H1 (cell line): ENCODE measurements around the gene TRIM14. TPM values are rescaled to one million over a fixed set of nuclear protein-coding genes. Genes with fewer than 3 reads are reported as not detected.

Experiments used
- CTCF ChIA-PET: fragments of 300-600 bp; sonication (Branson Sonifier 250); formaldehyde crosslinking; loops from one replicate; lab custom pipeline; 2021; ENCODE audit not compliant: partially characterized antibody; lab: Charles Lee
- POLR2A ChIA-PET: fragments of 300-600 bp; sonication (Branson Sonifier 250); formaldehyde crosslinking; loops from one replicate; lab custom pipeline; 2021; ENCODE audit warnings: inconsistent platforms; ENCODE audit not compliant: partially characterized antibody; lab: Charles Lee
- DNase-seq, 2 experiments: peaks; one replicate each; pipeline versions ENCODE4 v3.0.0 to v3.0.0-alpha.2; 2010 to 2022; ENCODE audit warnings: low spot score in 2 of 2, low read depth in 1 of 2, mixed read lengths in 1 of 2
- FAIRE-seq: peaks from 2 replicates; lab custom pipeline; 2011; peaks lifted over from hg19 to GRCh38; lab: Jason Lieb, UNC
- H2AFZ ChIP-seq: 2 replicates; pipeline ENCODE4 v1.8.1; 2012; ENCODE audit warnings: low read length, inconsistent platforms
- H2AK5ac ChIP-seq: 2 replicates; pipeline ENCODE4 v1.6.1; 2013; ENCODE audit warnings: low read depth, low read length
- H2BK120ac ChIP-seq: replicated peaks from 2 replicates; pipeline ENCODE3; 2013; ENCODE audit warnings: low read depth, low read length, inconsistent platforms
- H2BK12ac ChIP-seq: 2 replicates; pipeline ENCODE4 v1.6.1; 2013; ENCODE audit warnings: low read depth, low read length
- H2BK15ac ChIP-seq: 2 replicates; pipeline ENCODE4 v1.6.1; 2013; ENCODE audit warnings: low read length
- H2BK20ac ChIP-seq: 2 replicates; pipeline ENCODE4 v1.6.1; 2013; ENCODE audit warnings: low read length
- H2BK5ac ChIP-seq: 2 replicates; pipeline ENCODE4 v1.6.1; 2013; ENCODE audit warnings: low read depth, low read length
- H3K14ac ChIP-seq: 2 replicates; pipeline ENCODE4 v1.6.1; 2013; ENCODE audit warnings: inconsistent platforms; ENCODE audit not compliant: insufficient read length
- H3K18ac ChIP-seq: 2 replicates; pipeline ENCODE4 v1.6.1; 2013; ENCODE audit warnings: low read length; ENCODE audit errors: extremely low read depth
- H3K23ac ChIP-seq: 2 replicates; pipeline ENCODE4 v1.6.1; 2013; ENCODE audit warnings: inconsistent platforms; ENCODE audit not compliant: insufficient read length
- H3K23me2 ChIP-seq: 2 replicates; pipeline ENCODE4 v1.6.1; 2013; ENCODE audit warnings: low read depth, low read length
- H3K27ac ChIP-seq: 2 replicates; pipeline ENCODE4 v1.6.1; 2011; ENCODE audit warnings: low read depth, low read length, inconsistent platforms
- H3K27me3 ChIP-seq, 4 experiments: replicated peaks in 1 of 4; 1 replicate in 1 of 4; 2 replicates in 3 of 4; pipeline versions ENCODE4 v1.6.1 to v1.8.1; 2011 to 2013; ENCODE audit warnings: low read length in 3 of 4, mild to moderate bottlenecking in 3 of 4, inconsistent platforms in 2 of 4, mixed read lengths in 2 of 4, moderate library complexity in 1 of 4; ENCODE audit not compliant: control insufficient read depth in 3 of 4, insufficient read depth in 3 of 4; ENCODE audit errors: extremely low read depth in 1 of 4
- H3K36me3 ChIP-seq, 4 experiments: 2 replicates each; pipeline versions ENCODE4 v1.6.1 to v1.8.1; 2011 to 2013; ENCODE audit warnings: mild to moderate bottlenecking in 4 of 4, low read length in 3 of 4, moderate library complexity in 2 of 4, control low read depth in 1 of 4, inconsistent platforms in 1 of 4; ENCODE audit not compliant: insufficient read depth in 4 of 4, control insufficient read depth in 2 of 4
- H3K4ac ChIP-seq: replicated peaks from 2 replicates; pipeline ENCODE3; 2013; ENCODE audit warnings: low read length, low read depth, mixed read lengths, inconsistent platforms; ENCODE audit not compliant: insufficient read length
- H3K4me1 ChIP-seq, 4 experiments: replicated peaks in 1 of 4; 1 replicate in 1 of 4; 2 replicates in 3 of 4; pipeline versions ENCODE4 v1.6.1 to v1.8.1; 2011 to 2013; ENCODE audit warnings: low read length in 3 of 4, inconsistent platforms in 2 of 4, mixed read lengths in 1 of 4; ENCODE audit not compliant: insufficient read depth in 4 of 4, control insufficient read depth in 3 of 4
- H3K4me2 ChIP-seq, 2 experiments: 2 replicates each; pipeline versions ENCODE4 v1.6.1 to v1.8.1; 2011 to 2013; ENCODE audit warnings: low read depth in 2 of 2, low read length in 2 of 2, control low read depth in 1 of 2, inconsistent platforms in 1 of 2, mild to moderate bottlenecking in 1 of 2; ENCODE audit not compliant: insufficient read depth in 1 of 2
- H3K4me3 ChIP-seq, 4 experiments: fragments of 200-600, 300-600 bp in 1 of 4; sonication (generic), shearing (Covaris generic), sonication (Bioruptor Twin) in 1 of 4; 2 replicates each; pipeline versions ENCODE4 v1.5.1 to v1.8.1; 2011 to 2016; ENCODE audit warnings: low read length in 4 of 4, low read depth in 3 of 4, control low read depth in 2 of 4, inconsistent platforms in 2 of 4, mild to moderate bottlenecking in 2 of 4, mixed read lengths in 1 of 4, moderate library complexity in 1 of 4; ENCODE audit not compliant: insufficient read depth in 2 of 4; ENCODE audit errors: extremely low read depth in 1 of 4
- H3K56ac ChIP-seq: replicated peaks from 2 replicates; pipeline ENCODE3; 2013; ENCODE audit warnings: low read depth, mild to moderate bottlenecking, mixed read lengths, low read length, inconsistent platforms; ENCODE audit not compliant: insufficient read length
- H3K79me1 ChIP-seq: 2 replicates; pipeline ENCODE4 v1.6.1; 2013; ENCODE audit warnings: low read depth, low read length, control low read depth
- H3K79me2 ChIP-seq, 2 experiments: 2 replicates each; pipeline versions ENCODE4 v1.6.1 to v1.8.1; 2012 to 2013; ENCODE audit warnings: low read length in 2 of 2, mild to moderate bottlenecking in 2 of 2, inconsistent platforms in 1 of 2; ENCODE audit not compliant: insufficient read depth in 2 of 2, control insufficient read depth in 1 of 2
- H3K9ac ChIP-seq, 4 experiments: replicated peaks in 1 of 4; 1 replicate in 1 of 4; 2 replicates in 3 of 4; pipeline versions ENCODE4 v1.6.1 to v1.8.1; 2011 to 2013; ENCODE audit warnings: low read depth in 3 of 4, low read length in 3 of 4, control low read depth in 2 of 4, mild to moderate bottlenecking in 2 of 4, moderate library complexity in 2 of 4, inconsistent platforms in 1 of 4; ENCODE audit errors: extremely low read depth in 1 of 4
- H3K9me3 ChIP-seq, 2 experiments: 2 replicates each; pipeline versions ENCODE4 v1.6.1 to v1.8.1; 2012 to 2013; ENCODE audit warnings: mild to moderate bottlenecking in 2 of 2, moderate library complexity in 2 of 2, control low read depth in 1 of 2, inconsistent platforms in 1 of 2, low read depth in 1 of 2, low read length in 1 of 2, mixed read lengths in 1 of 2; ENCODE audit not compliant: insufficient read depth in 2 of 2
- H4K20me1 ChIP-seq, 2 experiments: replicated peaks in 1 of 2; 2 replicates each; pipeline versions ENCODE3 to v1.8.1; 2011 to 2013; ENCODE audit warnings: inconsistent platforms in 2 of 2, low read length in 2 of 2, mild to moderate bottlenecking in 1 of 2; ENCODE audit not compliant: insufficient read depth in 2 of 2, control insufficient read depth in 1 of 2
- H4K5ac ChIP-seq: 2 replicates; pipeline ENCODE4 v1.6.1; 2013; ENCODE audit warnings: low read length, low read depth, mixed read lengths, inconsistent platforms; ENCODE audit not compliant: insufficient read length
- H4K8ac ChIP-seq: 2 replicates; pipeline ENCODE4 v1.8.0; 2013; ENCODE audit warnings: mild to moderate bottlenecking, moderate library complexity, low read length, inconsistent platforms; ENCODE audit not compliant: insufficient read depth; ENCODE audit errors: extremely low read depth
- H4K91ac ChIP-seq: replicated peaks from 2 replicates; pipeline ENCODE3; 2013; ENCODE audit warnings: low read length, mixed read lengths, inconsistent platforms; ENCODE audit not compliant: insufficient read length
- BCL11A ChIP-seq, 2 experiments: IDR thresholded peaks; one replicate each; pipeline ENCODE4 v1.6.1; 2011; ENCODE audit warnings: low read depth in 2 of 2, low read length in 2 of 2, mild to moderate bottlenecking in 2 of 2
- RAD21 ChIP-seq, 2 experiments: IDR thresholded peaks in 1 of 2; conservative IDR thresholded peaks in 1 of 2; 2 replicates each; pipeline ENCODE4 v1.6.1; 2011; ENCODE audit warnings: low read depth in 2 of 2, low read length in 2 of 2, improper control_type of control experiment in 1 of 2, inconsistent platforms in 1 of 2, mild to moderate bottlenecking in 1 of 2, moderate library complexity in 1 of 2
- RBBP5 ChIP-seq: IDR thresholded peaks from 2 replicates; pipeline ENCODE4 v1.7.1; 2012; ENCODE audit warnings: low read depth, mild to moderate bottlenecking, inconsistent platforms, low read length, moderate library complexity, borderline replicate concordance
- SIN3A ChIP-seq, 2 experiments: IDR thresholded peaks in 1 of 2; conservative IDR thresholded peaks in 1 of 2; 2 replicates each; pipeline ENCODE4 v1.6.1; 2011 to 2012; ENCODE audit warnings: low read length in 2 of 2, improper control_type of control experiment in 1 of 2, low read depth in 1 of 2, mild to moderate bottlenecking in 1 of 2
- WGBS, 2 experiments: shearing (Covaris generic) in 1 of 2; methylation state at CpG; one replicate each; pipeline versions ENCODE4 v1.1.6 to v1.1.7; 2013 to 2015; ENCODE audit warnings: low lambda C conversion rate in 2 of 2, mixed read lengths in 2 of 2, inconsistent platforms in 1 of 2, low coverage in 1 of 2, missing lambda C conversion rate in 1 of 2; ENCODE audit not compliant: insufficient replicate concordance in 2 of 2, insufficient coverage in 1 of 2, insufficient read length in 1 of 2; ENCODE audit errors: extremely low coverage in 1 of 2, missing lambda C conversion rate in 1 of 2; 5-methylcytosine and 5-hydroxymethylcytosine counted together
- polyA plus RNA-seq, 7 experiments: library from polyadenylated mRNA; depleted of rRNA in 3 of 7; stranded (reverse) in 5 of 7; unstranded in 2 of 7; fragments of >200 nt in 5 of 7; fragments of 200-250 nt in 2 of 7; gene quantifications; 1 replicate in 5 of 7; 2 replicates in 1 of 7; 4 replicates in 1 of 7; pipeline versions ENCODE4 v1.2.1 to v1.2.3, GENCODE V29; 2011 to 2013; ENCODE audit warnings: missing spikeins in 2 of 7, mixed read lengths in 2 of 7
- total RNA-seq: library from RNA; stranded (reverse); fragmentation: NEBNext Ultra II Directional; extraction: Animal tissue kit (Norgen Biotek cat#: 25700); gene quantifications from 2 replicates; pipeline ENCODE4 v1.2.1, GENCODE V29; 2021

Gene TRIM14
- total and polyA plus RNA-seq, 2 of the 8 experiments (the other 6 are each of a cell fraction or from before 2014, with no cell fraction given) = 9.2 to 19.4 TPM

DNA sequence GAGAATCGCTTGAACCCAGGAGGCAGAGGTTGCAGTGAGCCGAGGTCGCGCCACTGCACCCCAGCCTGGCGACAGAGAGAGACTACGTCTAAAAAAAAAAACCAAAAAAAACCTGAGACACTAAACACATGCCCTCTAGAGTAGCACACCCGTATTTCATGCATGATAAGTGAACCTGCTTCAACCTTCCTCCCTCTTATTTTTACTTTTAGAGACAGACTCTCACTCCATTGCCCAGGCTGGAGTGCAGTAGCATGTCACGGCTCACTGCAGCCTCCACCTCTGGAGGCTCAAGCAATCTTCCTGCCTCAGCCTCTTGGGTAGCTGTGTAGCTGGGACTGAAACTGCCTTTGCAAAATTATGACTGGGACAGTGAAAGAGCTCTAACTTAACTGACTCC lies 80.1 kb downstream of the TRIM14 start:
- H2BK15ac ChIP-seq = no peak overlapping the region
- ChIA-PET POLR2A (no interaction called here), CTCF (interaction anchor here (0.6 to 1.2 kb wide), 2 partner anchors 156 to 173 kb away, joined by 3 read pairs; no protein-coding TSS in a partner anchor)
- no peak overlapping the region for H4K91ac ChIP-seq
- 86% methylated on average over 8 of the region's 8 CpGs; no CpG with 5 or more reads in 1 of the 2 experiments for WGBS, 2 experiments
- TF ChIP-seq BCL11A (IDR thresholded peaks at IDR 0.05; ENCODE audit: low read depth in 2 of 2, low read length in 2 of 2) (no peak), RBBP5 (no peak), RAD21 (IDR thresholded peaks at IDR 0.05 in 1 of 2, conservative IDR thresholded peaks at IDR 0.05 in 1 of 2; ENCODE audit: low read depth in 2 of 2, low read length in 2 of 2) (no peak), SIN3A (conservative IDR thresholded peaks at IDR 0.05 in 1 of 2, IDR thresholded peaks at IDR 0.05 in 1 of 2; ENCODE audit: low read depth in 1 of 2, low read length in 2 of 2) (no peak)
- H2BK12ac ChIP-seq = no peak overlapping the region
- no peak overlapping the region for H2BK20ac ChIP-seq
- no peak overlapping the region for H2AFZ ChIP-seq
- no peak overlapping the region for H3K4me2 ChIP-seq
- H3K27ac ChIP-seq = no peak overlapping the region
- H3K4me3 ChIP-seq = no peak overlapping the region
- H3K4ac ChIP-seq = no peak overlapping the region
- no peak overlapping the region for H3K56ac ChIP-seq
- no peaks in the 10 kb centered on the region for H3K36me3 ChIP-seq
- H4K8ac ChIP-seq = no peak overlapping the region
- H3K9ac ChIP-seq = no peak overlapping the region
- H2BK120ac ChIP-seq = no peak overlapping the region
- FAIRE-seq = no peak
- H3K79me1 ChIP-seq = no peaks in the 10 kb centered on the region
- H3K23ac ChIP-seq = no peak overlapping the region
- no peak overlapping the region for H2AK5ac ChIP-seq
- H2BK5ac ChIP-seq = no peak overlapping the region
- no peaks in the 10 kb centered on the region for H3K4me1 ChIP-seq
- H3K14ac ChIP-seq = no peak overlapping the region
- peaks cover 0 to 3% (median 0%) of the 10 kb centered on the region in 4 experiments; a peak in 1 of 7 replicates for H3K27me3 ChIP-seq
- H3K18ac ChIP-seq = no peak overlapping the region
- H3K79me2 ChIP-seq = no peaks in the 10 kb centered on the region
- H3K9me3 ChIP-seq = no peaks in the 10 kb centered on the region
- H4K5ac ChIP-seq = no peak overlapping the region
- DNase-seq = no peak
- no peaks in the 10 kb centered on the region for H4K20me1 ChIP-seq
- H3K23me2 ChIP-seq = no peaks in the 10 kb centered on the region
